Measurements from ENCODE around the gene CUEDC1.

- no peak for TF ChIP-seq SRSF3 (IDR thresholded peaks at IDR 0.05; ENCODE audit: insufficient read depth, low read length)
- no peak for TF ChIP-seq DPF2 (IDR thresholded peaks at IDR 0.05)
- TF ChIP-seq ZNF395 (CRISPR knock-in tag; IDR thresholded peaks at IDR 0.05) = no peak
- TF ChIP-seq CTCF (IDR thresholded peaks at IDR 0.05 in 2 of 3, conservative IDR thresholded peaks at IDR 0.05 in 1 of 3; ENCODE audit: insufficient read depth in 2 of 3, low read depth in 1 of 3, low read length in 3 of 3) = no peak
- TF ChIP-seq BACH1 (tag; IDR thresholded peaks at IDR 0.05) = no peak
- TF ChIP-seq ZBTB26 (CRISPR knock-in tag; IDR thresholded peaks at IDR 0.05) = no peak
- no peak for TF ChIP-seq ZNF551 (CRISPR knock-in tag; IDR thresholded peaks at IDR 0.05)
- TF ChIP-seq ZNF232 (CRISPR knock-in tag; IDR thresholded peaks at IDR 0.05) = no peak
Observed at GRCh38 chr17:58001461-58002124, 46.4 kb upstream of the CUEDC1 start.
